Esophagus squamous epithelium (tissue), 5 donors: ENCODE data around the gene COTL1. TPM values are rescaled to one million over a fixed set of nuclear protein-coding genes. Genes with fewer than 3 reads are reported as not detected.

Source experiments
- DNase-seq: peaks from one replicate; lab custom pipeline; 2025; lab: John Stamatoyannopoulos, UW
- H3K27ac ChIP-seq, 4 donors: fragments of 200-600 bp; sonication (generic); one replicate each; pipeline ENCODE4 v1.5.1; 2016 to 2019; ENCODE audit warnings: mild to moderate bottlenecking in 1 of 4
- H3K27me3 ChIP-seq, 4 donors: fragments of 200-600 bp; sonication (generic); 1 replicate in 3 of 4; 2 replicates in 1 of 4; pipeline versions ENCODE4 v1.5.1 to v1.6.0; 2017 to 2021; ENCODE audit warnings: antibody characterized with exemption in 1 of 4
- H3K36me3 ChIP-seq, 3 donors: fragments of 200-600 bp; sonication (generic); one replicate each; pipeline ENCODE4 v1.5.1; 2016 to 2019
- H3K4me1 ChIP-seq, 3 donors: fragments of 200-600 bp; sonication (generic); one replicate each; pipeline ENCODE4 v1.5.1; 2017 to 2019
- H3K4me3 ChIP-seq, 4 donors: fragments of 200-600 bp; sonication (generic); 1 replicate in 3 of 4; 2 replicates in 1 of 4; pipeline ENCODE4 v1.5.1; 2016 to 2019; ENCODE audit warnings: mild to moderate bottlenecking in 2 of 4, moderate library complexity in 1 of 4
- H3K9me3 ChIP-seq, 3 donors: fragments of 200-600 bp; sonication (generic); one replicate each; pipeline ENCODE4 v1.5.1; 2016 to 2019
- POLR2A ChIP-seq, 4 donors: fragments of 450-650 bp; IDR thresholded peaks; one replicate each; pipeline ENCODE4 v1.6.1; 2017; ENCODE audit warnings: antibody characterized with exemption in 4 of 4, mild to moderate bottlenecking in 4 of 4, moderate library complexity in 3 of 4
- WGBS, 2 donors: methylation state at CpG; one replicate each; pipeline ENCODE4 v1.1.5; 2018; 5-methylcytosine and 5-hydroxymethylcytosine counted together
- intact Hi-C: fragments of 100-400 bp; cut with DNase I; formaldehyde crosslinking; loops from one replicate; pipeline ENCODE4 v1.15.0; 2022
- total RNA-seq, 4 donors: library from RNA; depleted of rRNA; stranded (reverse); fragments of >200 nt; gene quantifications; one replicate each; pipeline ENCODE4 v1.1.0, GENCODE V29; 2016
- TF ChIP-seq, protein P1 (sequence below), 6 experiments: fragments of 450-650 bp in 4 of 6; fragments of 200-600 bp in 2 of 6; sonication (generic) in 2 of 6; IDR thresholded peaks; one replicate each; pipeline ENCODE4 v1.5.1; 2016 to 2019; ENCODE audit warnings: antibody characterized with exemption in 6 of 6, mild to moderate bottlenecking in 4 of 6, moderate library complexity in 4 of 6
- donor health status: DM: yes; HTN: yes; CAD: no.

The COTL1 gene
- total RNA-seq, 4 donors from 2014 or later = 7.9 to 34.2 (median 23.4) TPM

DNA sequence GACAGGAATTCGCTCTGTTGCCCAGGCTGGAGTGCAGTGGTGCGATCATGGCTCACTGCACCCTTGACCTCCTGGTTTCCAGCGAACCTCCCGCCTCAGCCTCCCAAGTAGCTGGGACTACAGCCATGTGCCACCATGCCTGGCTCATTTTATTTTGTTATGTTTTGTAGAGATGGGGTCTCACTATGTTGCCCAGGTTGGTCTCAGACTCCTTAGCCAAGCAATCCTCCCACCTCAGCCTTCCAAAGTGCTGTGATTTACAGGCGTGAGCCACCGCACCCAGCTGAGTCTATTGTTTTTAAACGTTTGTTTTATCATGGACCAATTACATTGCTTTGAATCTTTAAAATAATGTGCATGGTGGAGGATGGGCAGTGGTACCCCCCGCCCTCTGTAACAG is 28.9 kb downstream of the COTL1 start:
- 85 to 89% methylated on average over 8 of the region's 8 CpGs for WGBS, 2 donors
- H3K27ac ChIP-seq = no peak overlapping the region
- H3K9me3 ChIP-seq = no peaks in the 10 kb centered on the region
- no peak for TF ChIP-seq POLR2A (IDR thresholded peaks at IDR 0.05)
- TF ChIP-seq, protein P1, sequence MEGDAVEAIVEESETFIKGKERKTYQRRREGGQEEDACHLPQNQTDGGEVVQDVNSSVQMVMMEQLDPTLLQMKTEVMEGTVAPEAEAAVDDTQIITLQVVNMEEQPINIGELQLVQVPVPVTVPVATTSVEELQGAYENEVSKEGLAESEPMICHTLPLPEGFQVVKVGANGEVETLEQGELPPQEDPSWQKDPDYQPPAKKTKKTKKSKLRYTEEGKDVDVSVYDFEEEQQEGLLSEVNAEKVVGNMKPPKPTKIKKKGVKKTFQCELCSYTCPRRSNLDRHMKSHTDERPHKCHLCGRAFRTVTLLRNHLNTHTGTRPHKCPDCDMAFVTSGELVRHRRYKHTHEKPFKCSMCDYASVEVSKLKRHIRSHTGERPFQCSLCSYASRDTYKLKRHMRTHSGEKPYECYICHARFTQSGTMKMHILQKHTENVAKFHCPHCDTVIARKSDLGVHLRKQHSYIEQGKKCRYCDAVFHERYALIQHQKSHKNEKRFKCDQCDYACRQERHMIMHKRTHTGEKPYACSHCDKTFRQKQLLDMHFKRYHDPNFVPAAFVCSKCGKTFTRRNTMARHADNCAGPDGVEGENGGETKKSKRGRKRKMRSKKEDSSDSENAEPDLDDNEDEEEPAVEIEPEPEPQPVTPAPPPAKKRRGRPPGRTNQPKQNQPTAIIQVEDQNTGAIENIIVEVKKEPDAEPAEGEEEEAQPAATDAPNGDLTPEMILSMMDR (IDR thresholded peaks at IDR 0.05) = no peak
- no peaks in the 10 kb centered on the region for H3K27me3 ChIP-seq
- no peak overlapping the region for H3K4me3 ChIP-seq
- intact Hi-C loops = no loop called here
- no peak for DNase-seq
- H3K4me1 ChIP-seq = no peaks in the 10 kb centered on the region
- peaks cover 0 to 11% (median 0%) of the 10 kb centered on the region in 3 donors for H3K36me3 ChIP-seq

DNA sequence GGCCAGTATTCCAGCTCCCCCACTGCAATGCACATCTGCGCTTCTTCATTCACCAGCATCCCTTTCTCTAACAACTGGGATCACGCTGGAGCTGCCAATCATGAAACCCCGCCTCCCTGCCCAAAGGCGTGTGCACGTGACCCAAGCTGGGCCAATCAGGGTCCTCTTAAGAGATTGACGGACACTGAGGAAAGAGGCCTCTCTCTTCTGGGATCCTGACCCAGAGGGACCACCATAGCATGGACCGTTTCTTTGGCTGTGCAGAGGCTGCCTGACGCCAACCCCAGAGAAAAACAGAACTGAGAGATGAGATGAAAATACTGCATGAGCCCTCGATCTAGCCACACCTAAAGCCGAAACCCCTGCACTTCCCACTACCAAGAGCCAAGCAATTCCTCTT is 32.0 kb downstream of the COTL1 start:
- H3K27ac ChIP-seq = no peak overlapping the region
- 77 to 81% methylated on average over 8 to 9 of the region's 10 CpGs for WGBS, 2 donors
- DNase-seq = no peak
- peaks cover 0 to 18% (median 0%) of the 10 kb centered on the region in 3 donors for H3K36me3 ChIP-seq
- H3K4me1 ChIP-seq = no peaks in the 10 kb centered on the region
- no peaks in the 10 kb centered on the region for H3K27me3 ChIP-seq
- intact Hi-C loops = no loop called here
- no peak overlapping the region for H3K4me3 ChIP-seq
- H3K9me3 ChIP-seq = no peaks in the 10 kb centered on the region
- TF ChIP-seq, protein P1 (IDR thresholded peaks at IDR 0.05) = no peak

DNA sequence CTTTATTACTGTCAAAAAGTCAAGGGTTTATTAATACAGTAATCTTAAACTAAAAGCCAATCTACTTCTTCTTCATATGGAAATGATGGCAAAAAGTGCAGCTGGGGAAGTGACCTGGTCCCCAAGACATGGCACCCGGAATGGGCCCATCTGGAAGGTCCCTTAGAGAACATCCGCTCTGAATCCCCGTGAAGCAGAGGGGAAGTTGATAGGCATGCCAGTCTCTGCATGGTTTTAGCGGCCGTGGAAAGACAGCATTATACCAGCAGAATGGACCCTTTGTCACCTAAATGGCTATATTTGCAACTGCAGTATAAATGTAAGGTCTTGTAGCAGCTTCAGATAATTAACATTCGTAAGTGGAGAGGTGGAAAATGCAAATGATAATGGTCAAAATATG is 32.4 kb downstream of the COTL1 start:
- Histone ChIP-seq H3K4me1 (no peaks in the 10 kb centered on the region), H3K27ac (no peak overlapping the region), H3K4me3 (no peak overlapping the region), H3K9me3 (no peaks in the 10 kb centered on the region), H3K27me3 (no peaks in the 10 kb centered on the region), H3K36me3 (peaks cover 0 to 18% (median 0%) of the 10 kb centered on the region in 3 donors)
- 87 to 88% methylated on average over 6 of the region's 6 CpGs for WGBS, 2 donors
- intact Hi-C loops = no loop called here
- DNase-seq = no peak
- TF ChIP-seq, protein P1 (IDR thresholded peaks at IDR 0.05) = no peak
- TF ChIP-seq POLR2A (IDR thresholded peaks at IDR 0.05) = no peak

DNA sequence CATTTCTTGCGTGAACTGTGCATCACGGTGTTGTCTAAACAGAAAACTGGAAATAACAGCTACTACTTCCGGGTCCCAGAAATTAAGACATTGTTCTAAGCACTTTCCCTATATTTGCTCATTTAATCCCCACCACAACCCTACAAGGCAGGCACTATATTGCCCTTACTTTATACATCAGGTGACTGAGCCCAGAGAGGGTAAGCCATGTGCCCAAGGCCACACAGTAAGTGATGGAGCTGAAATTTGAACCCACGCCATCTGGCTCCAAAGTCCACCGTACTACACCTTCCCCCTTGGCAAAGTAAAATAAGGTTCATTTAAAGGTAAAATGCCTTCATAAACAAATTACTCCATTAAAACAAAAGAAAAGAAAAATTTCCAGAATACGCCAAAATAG is 33.2 kb downstream of the COTL1 start:
- H3K27me3 ChIP-seq = no peaks in the 10 kb centered on the region
- intact Hi-C loops = no loop called here
- TF ChIP-seq, protein P1 (IDR thresholded peaks at IDR 0.05) = no peak
- TF ChIP-seq POLR2A (IDR thresholded peaks at IDR 0.05) = no peak
- WGBS, 2 donors = 93 to 94% methylated on average over 6 of the region's 6 CpGs
- peaks cover 0 to 16% (median 0%) of the 10 kb centered on the region in 3 donors for H3K36me3 ChIP-seq
- no peak overlapping the region for H3K4me3 ChIP-seq
- no peak overlapping the region for H3K27ac ChIP-seq
- DNase-seq = no peak
- H3K4me1 ChIP-seq = no peaks in the 10 kb centered on the region
- H3K9me3 ChIP-seq = no peaks in the 10 kb centered on the region

DNA sequence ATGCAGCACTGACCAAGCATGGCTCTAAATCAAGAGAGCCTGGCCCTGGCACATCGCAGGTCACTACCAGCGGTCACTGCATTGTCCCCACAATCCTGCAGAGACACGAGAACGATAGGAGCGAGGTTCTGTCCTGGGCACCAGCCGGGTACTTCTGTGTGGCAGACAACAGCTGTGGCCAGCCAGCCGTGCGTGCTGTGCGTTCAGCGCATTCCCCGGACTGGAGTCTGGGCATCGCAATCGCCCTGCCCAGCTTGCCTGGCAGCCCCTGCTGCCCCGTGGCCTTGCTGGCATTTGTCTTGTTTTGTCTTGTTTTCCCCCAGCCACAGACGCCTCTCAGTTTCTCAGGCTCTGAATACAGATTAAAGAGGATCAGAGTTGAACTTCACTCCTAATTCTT is 33.9 kb downstream of the COTL1 start:
- 64 to 80% methylated on average over 2 to 11 of the region's 15 CpGs for WGBS, 2 donors
- peaks cover 0 to 9% (median 0%) of the 10 kb centered on the region in 3 donors for H3K36me3 ChIP-seq
- no peak for DNase-seq
- H3K27me3 ChIP-seq = no peaks in the 10 kb centered on the region
- no peak overlapping the region for H3K4me3 ChIP-seq
- no peaks in the 10 kb centered on the region for H3K4me1 ChIP-seq
- intact Hi-C loops = no loop called here
- H3K9me3 ChIP-seq = no peaks in the 10 kb centered on the region
- no peak overlapping the region for H3K27ac ChIP-seq
- TF ChIP-seq, protein P1 (IDR thresholded peaks at IDR 0.05) = no peak
- TF ChIP-seq POLR2A (IDR thresholded peaks at IDR 0.05) = no peak
